CD4-positive, alpha-beta T cell treated with Interleukin-6 for 4 hours (primary cell): ENCODE measurements around the gene KCNV2.
"Not testable (repeated sequence)": the region's sequence is repeated elsewhere in the genome, so short reads cannot be mapped to it uniquely, and the experiment has no call there.

ENCODE experiments used
- DNase-seq: peaks from one replicate; pipeline ENCODE4 v3.0.0-alpha.2; 2020; ENCODE audit warnings: mixed read lengths

The KCNV2 gene

GRCh38 chr9:2717385-2717784 lies at the start of gene KCNV2:
TSS of gene KCNV2 (plus strand) at chr9:2717510. CDS start at chr9:2717740, 230 bp downstream.
- DNase-seq: no peak

- no peak for DNase-seq
Measured at GRCh38 chr9:2673161-2673560, 44.1 kb upstream of the KCNV2 start.

GRCh38 chr9:2674141-2674824 lies 43.0 kb upstream of the KCNV2 start:
- no peak for DNase-seq

- no peak for DNase-seq
Measured at GRCh38 chr9:2675834-2676233, 41.5 kb upstream of the KCNV2 start.

- no peak for DNase-seq
Measured at GRCh38 chr9:2676466-2676865, 40.8 kb upstream of the KCNV2 start.

GRCh38 chr9:2677915-2678889 lies 39.1 kb upstream of the KCNV2 start:
- DNase-seq: no peak

GRCh38 chr9:2679011-2679410 lies 38.3 kb upstream of the KCNV2 start:
- no peak for DNase-seq

GRCh38 chr9:2681981-2682380 lies 35.3 kb upstream of the KCNV2 start:
- no peak for DNase-seq

GRCh38 chr9:2686911-2687310 lies 30.4 kb upstream of the KCNV2 start:
- no peak for DNase-seq

- no peak for DNase-seq
Measured at GRCh38 chr9:2688636-2689035, 28.7 kb upstream of the KCNV2 start.

GRCh38 chr9:2691212-2691611 lies 26.1 kb upstream of the KCNV2 start:
- DNase-seq: no peak

- no peak for DNase-seq
Measured at GRCh38 chr9:2691626-2692025, 25.7 kb upstream of the KCNV2 start.

GRCh38 chr9:2693056-2693455 lies 24.3 kb upstream of the KCNV2 start:
- no peak for DNase-seq

GRCh38 chr9:2697492-2697891 lies 19.8 kb upstream of the KCNV2 start:
- no peak for DNase-seq

- no peak for DNase-seq
Measured at GRCh38 chr9:2700398-2700797, 16.9 kb upstream of the KCNV2 start.

GRCh38 chr9:2700909-2701550 lies 16.3 kb upstream of the KCNV2 start:
- no peak for DNase-seq

GRCh38 chr9:2704504-2704903 lies 12.8 kb upstream of the KCNV2 start:
- DNase-seq: no peak

- DNase-seq: not testable (repeated sequence)
Measured at GRCh38 chr9:2707256-2707655, 10.1 kb upstream of the KCNV2 start.

GRCh38 chr9:2709645-2710101 lies 7.6 kb upstream of the KCNV2 start:
- no peak for DNase-seq

- no peak for DNase-seq
Measured at GRCh38 chr9:2711716-2712115, 5.6 kb upstream of the KCNV2 start.

GRCh38 chr9:2718001-2718697 lies 839 bp downstream of the KCNV2 start:
- DNase-seq: no peak

GRCh38 chr9:2718698-2719033 lies 1.4 kb downstream of the KCNV2 start:
- DNase-seq: no peak

GRCh38 chr9:2720179-2720654 lies 2.9 kb downstream of the KCNV2 start:
- DNase-seq: no peak
